NCI-H2029 treated with DMSO at 0.1 percent for 48 hours (cell line): ENCODE data around the gene HSFX2.
"Not testable (repeated sequence)": the region's sequence is repeated elsewhere in the genome, so short reads cannot be mapped to it uniquely, and the experiment has no call there.

ENCODE experiments used
- DNase-seq: peaks from one replicate; lab custom pipeline; 2025; lab: John Stamatoyannopoulos, UW

Gene HSFX2

GRCh38 chrX:149590993-149591392, 4.1 kb downstream of the HSFX2 start:
- not testable (repeated sequence) for DNase-seq

DNA sequence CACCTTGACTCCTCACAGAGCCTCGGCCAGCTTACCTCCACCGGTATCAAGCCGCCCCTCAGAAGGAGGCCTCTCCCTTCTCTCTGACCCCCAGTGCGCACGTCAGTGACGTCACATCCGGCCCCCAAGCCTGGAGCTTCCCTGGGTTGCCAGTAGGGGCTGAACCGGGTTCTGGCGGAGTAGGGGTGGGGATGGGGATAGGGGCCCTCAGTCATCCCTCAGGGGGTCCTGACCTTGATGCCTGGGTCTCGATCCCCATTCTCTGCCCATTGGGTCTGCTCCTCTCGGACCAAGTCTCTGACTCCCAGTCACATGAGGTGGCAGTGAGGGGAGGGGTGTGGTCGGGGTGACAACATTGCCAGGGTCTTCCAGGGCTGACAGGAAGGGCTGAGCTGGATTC, 7.8 kb downstream of the HSFX2 start, which contains the start of gene MAGEA9B:
MAGEA9B (minus strand) TSS at position 101 of the 400 bp plus-strand sequence. CDS start 4,280 bp downstream, outside the sequence.
- not testable (repeated sequence) for DNase-seq

GRCh38 chrX:149585631-149586030, 9.5 kb downstream of the HSFX2 start:
- DNase-seq: not testable (repeated sequence)

- not testable (repeated sequence) for DNase-seq
Measured at GRCh38 chrX:149573456-149573855, 21.7 kb downstream of the HSFX2 start.

- DNase-seq: no peak
Measured at GRCh38 chrX:149572743-149573142, 22.4 kb downstream of the HSFX2 start.

DNA sequence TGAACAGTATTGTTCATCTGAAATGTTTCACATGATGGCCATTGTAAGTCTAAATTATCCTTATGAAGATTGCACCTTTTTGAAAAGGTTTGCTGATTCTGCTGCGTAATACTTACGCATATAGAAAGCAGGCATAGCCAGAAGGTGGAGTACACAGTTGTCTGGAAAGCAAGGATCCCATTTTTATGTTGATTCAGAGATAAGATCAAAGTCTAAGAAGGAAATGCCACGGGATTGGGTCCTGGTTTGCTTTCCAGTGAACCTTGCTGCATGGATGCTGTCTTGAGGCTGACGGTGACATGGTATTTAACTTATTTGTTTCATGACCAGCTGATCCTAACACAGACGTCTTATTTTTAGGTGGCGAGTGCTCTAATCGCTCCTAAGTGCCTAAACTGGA, 23.3 kb downstream of the HSFX2 start:
- DNase-seq: no peak

- DNase-seq: no peak
Measured at GRCh38 chrX:149570668-149571067, 24.4 kb downstream of the HSFX2 start.

- DNase-seq: no peak
Measured at GRCh38 chrX:149569770-149570169, 25.3 kb downstream of the HSFX2 start.

GRCh38 chrX:149568701-149569296, 26.3 kb downstream of the HSFX2 start:
- DNase-seq: peak; percentile 0

- no peak for DNase-seq
Measured at GRCh38 chrX:149567621-149568417, 27.3 kb downstream of the HSFX2 start.

GRCh38 chrX:149563359-149563758, 31.8 kb downstream of the HSFX2 start:
- no peak for DNase-seq

GRCh38 chrX:149555251-149555650, 39.9 kb downstream of the HSFX2 start:
- DNase-seq: not testable (repeated sequence)

DNA sequence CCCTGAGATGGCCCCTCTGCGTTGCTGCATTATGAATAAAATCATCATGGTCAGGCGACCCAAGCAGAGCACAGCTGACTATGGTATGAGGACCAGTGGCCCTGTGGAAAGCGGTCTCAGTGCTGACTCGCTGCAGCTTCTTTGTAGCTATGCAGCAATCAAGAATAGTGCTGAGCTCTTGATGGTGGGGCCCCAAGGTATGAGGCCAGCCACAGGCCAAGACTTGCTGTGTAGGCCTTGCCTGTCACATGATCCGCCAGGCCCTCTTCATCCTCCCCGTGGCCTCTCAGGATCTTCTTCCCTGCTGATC, 43.2 kb downstream of the HSFX2 start:
- DNase-seq: not testable (repeated sequence)

DNA sequence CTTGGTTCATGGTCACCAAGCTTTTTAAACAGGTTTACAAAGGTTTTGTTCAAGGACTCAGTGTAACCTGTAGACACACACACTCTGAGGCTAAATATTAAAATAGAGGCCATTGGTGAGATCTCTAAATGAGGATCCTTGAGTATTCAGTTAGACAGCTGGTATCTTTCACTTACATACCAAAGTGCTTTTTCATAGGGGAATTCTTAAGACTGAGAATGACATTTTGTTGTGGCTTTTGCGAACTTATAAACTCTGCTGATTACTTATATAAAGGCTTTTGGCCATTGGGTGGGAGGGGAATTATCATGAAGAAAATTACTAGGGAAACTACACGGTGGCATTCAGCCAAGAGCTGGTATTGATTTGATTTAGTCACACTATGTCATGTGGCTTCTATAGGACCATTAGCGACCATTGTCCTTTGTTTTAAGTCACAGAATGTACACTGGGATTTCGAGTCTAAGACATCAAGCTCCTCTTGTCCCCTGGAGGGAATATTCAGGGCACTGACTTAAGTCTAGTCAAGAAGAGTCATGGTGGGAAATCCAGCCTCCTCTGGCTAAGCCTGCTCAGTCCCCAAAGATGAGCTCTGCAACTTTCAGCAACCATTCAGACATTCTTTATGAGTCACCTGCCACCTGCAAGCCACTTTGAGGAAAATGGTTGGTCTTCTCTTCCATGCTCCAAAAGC, 43.7 kb downstream of the HSFX2 start:
- DNase-seq: not testable (repeated sequence)

DNA sequence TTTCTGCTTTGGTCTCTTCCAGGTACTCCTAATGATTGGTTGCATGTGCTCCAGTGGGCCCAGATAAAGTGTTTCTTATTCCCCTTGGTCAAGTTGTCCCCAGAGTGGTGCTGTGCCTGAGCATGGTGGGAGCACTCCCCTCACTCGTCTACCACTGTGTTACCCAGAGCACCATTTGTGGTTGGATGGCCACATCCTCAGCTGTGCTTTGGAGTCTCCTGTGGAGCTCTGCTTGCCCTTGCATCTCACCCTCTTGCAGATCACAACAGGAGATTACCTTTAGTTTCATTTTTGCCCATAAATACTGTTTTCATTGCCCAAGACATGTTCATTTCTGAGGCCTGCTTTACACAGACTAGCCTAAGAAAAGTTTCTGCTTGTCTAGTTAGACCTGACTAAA, 44.7 kb downstream of the HSFX2 start:
- not testable (repeated sequence) for DNase-seq

- not testable (repeated sequence) for DNase-seq
Measured at GRCh38 chrX:149549701-149550100, 45.4 kb downstream of the HSFX2 start, which contains the start of gene HSFX3. Gene HSFX3, minus strand, starts transcription at chrX:149549924. Its CDS starts 72 bp downstream, at chrX:149549852.

GRCh38 chrX:149547782-149548181, 47.3 kb downstream of the HSFX2 start:
- not testable (repeated sequence) for DNase-seq

DNA sequence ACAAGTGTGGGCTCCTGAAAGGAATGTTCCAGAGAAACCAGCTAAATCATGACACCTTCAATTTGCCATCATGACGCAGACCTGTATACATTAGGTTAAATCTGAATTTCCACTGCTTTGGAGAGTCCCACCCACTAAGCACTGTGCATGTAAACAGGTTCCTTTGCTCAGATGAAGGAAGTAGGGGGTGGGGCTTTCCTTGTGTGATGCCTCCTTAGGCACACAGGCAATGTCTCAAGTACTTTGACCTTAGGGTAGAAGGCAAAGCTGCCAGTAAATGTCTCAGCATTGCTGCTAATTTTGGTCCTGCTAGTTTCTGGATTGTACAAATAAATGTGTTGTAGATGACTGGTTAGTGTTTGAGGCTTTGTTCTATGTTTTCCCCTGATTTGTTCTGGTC, 48.2 kb downstream of the HSFX2 start:
- not testable (repeated sequence) for DNase-seq

DNA sequence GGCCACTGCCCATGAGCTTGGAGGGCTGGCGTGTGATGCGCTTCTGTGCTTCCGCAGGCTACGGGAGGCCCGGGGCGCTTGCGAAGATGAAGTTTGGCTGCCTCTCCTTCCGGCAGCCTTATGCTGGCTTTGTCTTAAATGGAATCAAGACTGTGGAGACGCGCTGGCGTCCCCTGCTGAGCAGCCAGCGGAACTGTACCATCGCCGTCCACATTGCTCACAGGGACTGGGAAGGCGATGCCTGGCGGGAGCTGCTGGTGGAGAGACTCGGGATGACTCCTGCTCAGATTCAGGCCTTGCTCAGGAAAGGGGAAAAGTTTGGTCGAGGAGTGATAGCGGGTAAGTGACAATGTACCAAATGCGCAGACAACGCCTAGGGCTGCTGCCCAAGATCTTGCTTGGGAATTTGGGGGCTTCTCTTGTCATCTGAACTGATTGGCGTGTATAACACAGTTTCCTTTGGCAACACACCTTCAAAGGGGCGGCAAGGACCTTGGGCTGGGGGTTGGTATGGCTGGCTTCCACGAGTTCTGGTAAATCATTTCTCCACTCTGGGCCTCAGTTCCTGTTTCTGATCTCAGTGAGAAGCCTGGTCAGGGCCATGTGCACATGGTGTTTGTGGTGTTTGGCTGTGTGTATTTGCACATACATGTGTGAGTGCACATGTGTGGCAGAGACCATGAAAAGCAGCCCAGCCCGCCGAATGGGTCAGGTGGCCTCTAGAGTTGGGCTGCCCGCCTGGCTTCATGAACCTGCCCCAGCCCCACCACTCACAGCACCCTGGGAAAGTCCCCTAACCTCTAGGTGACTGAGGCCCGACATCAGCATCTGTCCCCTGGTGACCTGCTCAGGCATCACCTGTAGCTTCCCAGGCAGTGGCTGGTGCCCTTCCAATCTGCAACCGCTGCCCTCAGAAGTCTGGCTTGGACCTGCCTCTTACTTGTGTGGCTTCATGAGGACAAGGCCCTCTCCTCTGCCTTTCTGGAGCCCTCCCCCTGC, 49.3 kb downstream of the HSFX2 start:
- DNase-seq: not testable (repeated sequence)
